Breast epithelium (tissue), 4 donors: Measurements from ENCODE around the gene PSME2. TPM values are rescaled to one million over a fixed set of nuclear protein-coding genes. Genes with fewer than 3 reads are reported as not detected.
"Not testable (repeated sequence)": the region's sequence is repeated elsewhere in the genome, so short reads cannot be mapped to it uniquely, and the experiment has no call there.

Experiments
- DNase-seq, 2 donors: peaks; one replicate each; pipeline ENCODE4 v3.0.0-alpha.2; 2019; ENCODE audit warnings: low spot score in 2 of 2
- H3K27ac ChIP-seq, 2 donors: fragments of 200-600 bp; sonication (generic) in 1 of 2; one replicate each; pipeline ENCODE4 v1.5.1; 2016 to 2019; ENCODE audit warnings: mild to moderate bottlenecking in 1 of 2
- H3K27me3 ChIP-seq, 2 donors: fragments of 200-600 bp; sonication (generic) in 1 of 2; one replicate each; pipeline versions ENCODE4 v1.5.1 to v1.6.0; 2017 to 2019; ENCODE audit warnings: control low read depth in 1 of 2, mild to moderate bottlenecking in 1 of 2
- H3K36me3 ChIP-seq: fragments of 200-600 bp; one replicate; pipeline ENCODE4 v1.5.1; 2019
- H3K4me1 ChIP-seq, 2 donors: fragments of 200-600 bp; sonication (generic); one replicate each; pipeline ENCODE4 v1.5.1; 2016 to 2019; ENCODE audit warnings: control low read depth in 1 of 2
- H3K4me3 ChIP-seq, 3 donors: fragments of 200-600 bp; sonication (generic); 1 replicate in 2 of 3; 2 replicates in 1 of 3; pipeline ENCODE4 v1.5.1; 2016 to 2019; ENCODE audit warnings: mild to moderate bottlenecking in 3 of 3, moderate library complexity in 2 of 3
- H3K9me3 ChIP-seq, 2 donors: fragments of 200-600 bp; sonication (generic) in 1 of 2; one replicate each; pipeline ENCODE4 v1.5.1; 2016 to 2019; ENCODE audit warnings: control low read depth in 1 of 2
- CTCF ChIP-seq, 3 donors: fragments of 450-650 bp; IDR thresholded peaks; one replicate each; pipeline ENCODE4 v1.5.1; 2016 to 2017; ENCODE audit warnings: antibody characterized with exemption in 3 of 3, mild to moderate bottlenecking in 3 of 3, moderate library complexity in 3 of 3
- POLR2A ChIP-seq: fragments of 450-650 bp; IDR thresholded peaks from one replicate; pipeline ENCODE4 v1.6.1; 2016; ENCODE audit warnings: antibody characterized with exemption, mild to moderate bottlenecking, moderate library complexity
- POLR2AphosphoS5 ChIP-seq, 3 donors: sonication (generic); formaldehyde crosslinking; IDR thresholded peaks; one replicate each; pipeline ENCODE4 v1.6.1; 2017; ENCODE audit warnings: antibody characterized with exemption in 3 of 3
- intact Hi-C: fragments of 100-400 bp; cut with DNase I; formaldehyde crosslinking; loops from one replicate; pipeline ENCODE4 v1.15.1; 2023; ENCODE audit warnings: low total_unique reads
- total RNA-seq, 3 donors: library from RNA; depleted of rRNA; stranded (reverse); fragments of >200 nt; gene quantifications; one replicate each; pipeline ENCODE4 v1.1.0, GENCODE V29; 2016

Gene PSME2
- total RNA-seq, 3 donors from 2014 or later, result 22.1 to 69.2 (median 62.1) TPM

GRCh38 chr14:24110060-24110459, 36.4 kb downstream of the PSME2 start:
- TF ChIP-seq POLR2A (no peak), CTCF (IDR thresholded peaks at IDR 0.05) (no peak), POLR2AphosphoS5 (IDR thresholded peaks at IDR 0.05) (no peak)
- H3K36me3 ChIP-seq, result no peaks in the 10 kb centered on the region
- H3K27me3 ChIP-seq, result no peaks in the 10 kb centered on the region
- peaks cover 0 to 4% of the 10 kb centered on the region in 2 donors for H3K4me1 ChIP-seq
- no peak for DNase-seq
- no peak overlapping the region for H3K27ac ChIP-seq
- no peak overlapping the region for H3K4me3 ChIP-seq
- intact Hi-C loops, result no loop called here
- H3K9me3 ChIP-seq, result no peaks in the 10 kb centered on the region

GRCh38 chr14:24108336-24108874, 38.0 kb downstream of the PSME2 start:
- Histone ChIP-seq H3K9me3 (no peaks in the 10 kb centered on the region), H3K4me3 (no peak overlapping the region), H3K36me3 (no peaks in the 10 kb centered on the region), H3K27me3 (no peaks in the 10 kb centered on the region), H3K4me1 (peaks cover 0 to 4% of the 10 kb centered on the region in 2 donors), H3K27ac (peak overlapping the region; percentile 44 to 62)
- intact Hi-C loops, result no loop called here
- TF ChIP-seq POLR2A, result no peak
- no peak for TF ChIP-seq CTCF (IDR thresholded peaks at IDR 0.05)
- no peak for TF ChIP-seq POLR2AphosphoS5 (IDR thresholded peaks at IDR 0.05)
- no peak for DNase-seq

- no peak overlapping the region for H3K4me3 ChIP-seq
- TF ChIP-seq CTCF (IDR thresholded peaks at IDR 0.05) (no peak), POLR2AphosphoS5 (IDR thresholded peaks at IDR 0.05) (no peak), POLR2A (no peak)
- no peak overlapping the region for H3K27ac ChIP-seq
- H3K27me3 ChIP-seq, result no peaks in the 10 kb centered on the region
- DNase-seq, result no peak
- peaks cover 0 to 4% of the 10 kb centered on the region in 2 donors for H3K4me1 ChIP-seq
- no peaks in the 10 kb centered on the region for H3K36me3 ChIP-seq
- intact Hi-C loops, result no loop called here
- H3K9me3 ChIP-seq, result no peaks in the 10 kb centered on the region
These were observed 39.6 kb downstream of the PSME2 start for GRCh38 chr14:24106672-24107271.

GRCh38 chr14:24105609-24106239, 40.7 kb downstream of the PSME2 start:
- H3K36me3 ChIP-seq, H3K4me1 ChIP-seq, DNase-seq, H3K4me3 ChIP-seq, H3K27ac ChIP-seq, H3K27me3 ChIP-seq, intact Hi-C loops, H3K9me3 ChIP-seq: not testable (repeated sequence)

GRCh38 chr14:24103451-24103850, 43.0 kb downstream of the PSME2 start:
- TF ChIP-seq POLR2A (no peak), POLR2AphosphoS5 (IDR thresholded peaks at IDR 0.05) (no peak), CTCF (IDR thresholded peaks at IDR 0.05) (no peak)

More at GRCh38 chr14:24103451-24103850, 43.0 kb downstream of the PSME2 start:
- H3K27me3 ChIP-seq, result no peaks in the 10 kb centered on the region
- no peaks in the 10 kb centered on the region for H3K4me1 ChIP-seq
- intact Hi-C loops, result no loop called here
- H3K9me3 ChIP-seq, result no peaks in the 10 kb centered on the region
- DNase-seq, result no peak
- H3K36me3 ChIP-seq, result no peaks in the 10 kb centered on the region
- H3K27ac ChIP-seq, result no peak overlapping the region
- H3K4me3 ChIP-seq, result no peak overlapping the region
